Endodermal cell (in vitro differentiated cells): ENCODE measurements around the gene ADARB1. TPM values are rescaled to one million over a fixed set of nuclear protein-coding genes. Genes with fewer than 3 reads are reported as not detected.

Experiments used
- DNase-seq: peaks from one replicate; pipeline ENCODE4 v3.0.0-alpha.2; 2017
- H3K27ac ChIP-seq: 2 replicates; pipeline ENCODE4 v1.5.1; 2013; ENCODE audit warnings: mild to moderate bottlenecking, low read depth, low read length, moderate library complexity
- H3K27me3 ChIP-seq: 2 replicates; pipeline ENCODE4 v1.6.1; 2013; ENCODE audit warnings: mild to moderate bottlenecking, low read length, moderate library complexity; ENCODE audit not compliant: insufficient read depth, control insufficient read depth, poor library complexity, severe bottlenecking
- H3K36me3 ChIP-seq: 2 replicates; pipeline ENCODE4 v1.7.0; 2013; ENCODE audit warnings: mild to moderate bottlenecking, low read length, moderate library complexity; ENCODE audit not compliant: control insufficient read depth, insufficient read depth
- H3K4me1 ChIP-seq: one replicate; pipeline ENCODE4 v1.7.0; 2013; ENCODE audit warnings: low read length; ENCODE audit not compliant: control insufficient read depth, insufficient read depth
- H3K4me3 ChIP-seq: 2 replicates; pipeline ENCODE4 v1.5.1; 2013; ENCODE audit warnings: mild to moderate bottlenecking, low read length, moderate library complexity
- H3K9ac ChIP-seq: 2 replicates; pipeline ENCODE4 v1.6.1; 2013; ENCODE audit warnings: mild to moderate bottlenecking, low read length, moderate library complexity; ENCODE audit not compliant: poor library complexity, severe bottlenecking; ENCODE audit errors: extremely low read depth
- H3K9me3 ChIP-seq: 2 replicates; pipeline ENCODE4 v1.6.1; 2013; ENCODE audit warnings: mild to moderate bottlenecking, low read length, moderate library complexity; ENCODE audit not compliant: control insufficient read depth
- H3K27ac Mint-ChIP-seq: 2 replicates; pipeline ENCODE4 v1.8.0; 2020; ENCODE audit warnings: mixed read lengths
- H3K27me3 Mint-ChIP-seq: 2 replicates; pipeline ENCODE4 v1.8.0; 2021; ENCODE audit warnings: mild to moderate bottlenecking, mixed read lengths; ENCODE audit not compliant: insufficient read depth
- H3K36me3 Mint-ChIP-seq: 2 replicates; pipeline ENCODE4 v1.8.0; 2020; ENCODE audit warnings: low read depth, mixed read lengths
- H3K4me1 Mint-ChIP-seq: 2 replicates; pipeline ENCODE4 v1.8.0; 2020; ENCODE audit warnings: mixed read lengths
- H3K4me3 Mint-ChIP-seq: 2 replicates; pipeline ENCODE4 v1.8.0; 2020; ENCODE audit warnings: mild to moderate bottlenecking, moderate library complexity, mixed read lengths
- H3K9me3 Mint-ChIP-seq: 2 replicates; pipeline ENCODE4 v1.8.0; 2020; ENCODE audit warnings: mild to moderate bottlenecking, mixed read lengths
- WGBS, 2 experiments: methylation state at CpG; one replicate each; pipeline versions ENCODE4 v1.1.5 to v1.1.7; 2013; ENCODE audit warnings: missing lambda C conversion rate in 2 of 2, mixed read lengths in 1 of 2; ENCODE audit not compliant: insufficient coverage in 1 of 2, insufficient read length in 1 of 2; 5-methylcytosine and 5-hydroxymethylcytosine counted together
- total RNA-seq, 2 donors: library from RNA; stranded (reverse); fragmentation: NEBNext Ultra II Directional in 1 of 2; extraction: Animal tissue kit (Norgen Biotek cat#: 25700) in 1 of 2; gene quantifications; 2 replicates in 1 of 2; 3 replicates in 1 of 2; pipeline ENCODE4 v1.2.1, GENCODE V29; 2021
- TF ChIP-seq, protein P1 (sequence below): fragments of 200-600 bp; sonication (generic); conservative IDR thresholded peaks from 2 replicates; pipeline ENCODE4 v1.5.0; 2021; ENCODE audit warnings: antibody characterized with exemption, mild to moderate bottlenecking

ADARB1 gene
- total RNA-seq, 2 donors from 2014 or later: 11.5 to 20.1 TPM

DNA sequence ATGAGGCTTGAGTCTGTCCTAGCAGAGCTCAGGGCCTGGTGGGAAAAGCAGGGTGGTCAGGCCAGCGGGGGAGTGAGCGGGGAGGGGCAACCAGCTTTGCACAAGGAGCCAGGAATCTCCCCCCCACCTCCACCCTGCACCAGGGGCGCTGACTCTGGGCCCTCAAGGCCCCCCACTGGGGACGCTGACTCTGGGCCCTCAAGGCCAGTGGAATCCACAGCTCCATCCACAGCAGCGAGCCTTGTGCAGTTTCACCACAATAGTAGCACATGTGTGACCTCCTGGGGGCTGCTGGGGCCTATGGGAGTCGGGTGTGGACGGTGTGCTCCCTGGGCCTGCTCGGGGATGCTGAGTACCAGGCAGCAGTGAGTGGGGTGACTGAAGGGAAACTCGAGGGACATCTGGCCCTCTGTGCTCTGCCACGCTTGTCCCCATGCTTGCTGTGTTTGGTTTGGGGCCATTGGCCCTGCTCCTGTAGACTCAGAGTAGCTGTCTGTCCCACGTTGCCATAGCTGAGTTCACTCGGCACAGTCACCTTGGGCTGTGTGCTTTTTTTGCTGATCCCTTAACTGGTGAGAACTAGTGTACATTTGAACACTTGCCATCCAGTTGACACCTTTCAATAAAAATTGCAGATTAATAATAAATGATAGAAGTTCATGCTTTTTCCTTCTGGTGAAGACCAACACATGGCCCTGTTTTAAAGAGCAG, 89.2 kb downstream of the ADARB1 start:
- Mint-ChIP-seq H3K9me3 (no peaks in the 10 kb centered on the region), H3K36me3 (no peaks in the 10 kb centered on the region), H3K27me3 (no peaks in the 10 kb centered on the region), H3K27ac (no peak overlapping the region), H3K4me1 (peaks cover 6% of the 10 kb centered on the region), H3K4me3 (no peak overlapping the region)
- no peaks in the 10 kb centered on the region for H3K36me3 ChIP-seq
- WGBS, 2 experiments: 88 to 94% methylated on average over 5 to 12 of the region's 12 CpGs
- no peak overlapping the region for H3K9ac ChIP-seq
- H3K27ac ChIP-seq: no peak overlapping the region
- no peak overlapping the region for H3K4me3 ChIP-seq
- H3K9me3 ChIP-seq: no peaks in the 10 kb centered on the region
- no peak for DNase-seq
- no peaks in the 10 kb centered on the region for H3K4me1 ChIP-seq
- no peaks in the 10 kb centered on the region for H3K27me3 ChIP-seq
- TF ChIP-seq, protein P1, sequence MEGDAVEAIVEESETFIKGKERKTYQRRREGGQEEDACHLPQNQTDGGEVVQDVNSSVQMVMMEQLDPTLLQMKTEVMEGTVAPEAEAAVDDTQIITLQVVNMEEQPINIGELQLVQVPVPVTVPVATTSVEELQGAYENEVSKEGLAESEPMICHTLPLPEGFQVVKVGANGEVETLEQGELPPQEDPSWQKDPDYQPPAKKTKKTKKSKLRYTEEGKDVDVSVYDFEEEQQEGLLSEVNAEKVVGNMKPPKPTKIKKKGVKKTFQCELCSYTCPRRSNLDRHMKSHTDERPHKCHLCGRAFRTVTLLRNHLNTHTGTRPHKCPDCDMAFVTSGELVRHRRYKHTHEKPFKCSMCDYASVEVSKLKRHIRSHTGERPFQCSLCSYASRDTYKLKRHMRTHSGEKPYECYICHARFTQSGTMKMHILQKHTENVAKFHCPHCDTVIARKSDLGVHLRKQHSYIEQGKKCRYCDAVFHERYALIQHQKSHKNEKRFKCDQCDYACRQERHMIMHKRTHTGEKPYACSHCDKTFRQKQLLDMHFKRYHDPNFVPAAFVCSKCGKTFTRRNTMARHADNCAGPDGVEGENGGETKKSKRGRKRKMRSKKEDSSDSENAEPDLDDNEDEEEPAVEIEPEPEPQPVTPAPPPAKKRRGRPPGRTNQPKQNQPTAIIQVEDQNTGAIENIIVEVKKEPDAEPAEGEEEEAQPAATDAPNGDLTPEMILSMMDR: no peak

- Histone ChIP-seq H3K9me3 (no peaks in the 10 kb centered on the region), H3K4me1 (no peaks in the 10 kb centered on the region), H3K27ac (no peak overlapping the region), H3K4me3 (no peak overlapping the region), H3K9ac (no peak overlapping the region), H3K27me3 (no peaks in the 10 kb centered on the region), H3K36me3 (no peaks in the 10 kb centered on the region)
- 83 to 84% methylated on average over 7 to 12 of the region's 12 CpGs for WGBS, 2 experiments
- TF ChIP-seq, protein P1: no peak
- Mint-ChIP-seq H3K4me3 (no peak overlapping the region), H3K9me3 (no peaks in the 10 kb centered on the region), H3K36me3 (no peaks in the 10 kb centered on the region), H3K4me1 (peaks cover 6% of the 10 kb centered on the region), H3K27me3 (no peaks in the 10 kb centered on the region), H3K27ac (no peak overlapping the region)
- DNase-seq: no peak
These were observed 89.7 kb downstream of the ADARB1 start for GRCh38 chr21:45164124-45164511.

GRCh38 chr21:45164838-45165237, 90.5 kb downstream of the ADARB1 start:
- no peak overlapping the region for H3K27ac Mint-ChIP-seq
- no peak overlapping the region for H3K4me3 Mint-ChIP-seq
- 92 to 94% methylated on average over 2 to 6 of the region's 6 CpGs for WGBS, 2 experiments
- TF ChIP-seq, protein P1: no peak
- Histone ChIP-seq H3K27me3 (no peaks in the 10 kb centered on the region), H3K4me1 (no peaks in the 10 kb centered on the region), H3K9ac (no peak overlapping the region), H3K9me3 (no peaks in the 10 kb centered on the region), H3K27ac (no peak overlapping the region), H3K4me3 (no peak overlapping the region), H3K36me3 (no peaks in the 10 kb centered on the region)
- H3K27me3 Mint-ChIP-seq: no peaks in the 10 kb centered on the region
- H3K4me1 Mint-ChIP-seq: peaks cover 6% of the 10 kb centered on the region
- no peaks in the 10 kb centered on the region for H3K9me3 Mint-ChIP-seq
- DNase-seq: no peak
- H3K36me3 Mint-ChIP-seq: no peaks in the 10 kb centered on the region
